B cell (primary cell): Measurements from ENCODE around the gene OSBP2. TPM values are rescaled to one million over a fixed set of nuclear protein-coding genes. Genes with fewer than 3 reads are reported as not detected.

ENCODE experiments used
- ATAC-seq: fragments of 200-7000 bp; cut with Tn5 transposase; one replicate; pipeline ENCODE4 v1.10.0; 2021; ENCODE audit warnings: low read depth, mild to moderate bottlenecking, moderate number of reproducible peaks, moderate library complexity
- CTCF ChIA-PET: fragments of 350-600 bp; sonication (Branson Sonifier 250); formaldehyde crosslinking; loops from one replicate; lab custom pipeline; 2021; ENCODE audit warnings: antibody characterized with exemption, inconsistent platforms; lab: Charles Lee
- POLR2A ChIA-PET: fragments of 350-600 bp; sonication (Branson Sonifier 250); formaldehyde crosslinking; loops from one replicate; lab custom pipeline; 2021; ENCODE audit warnings: antibody characterized with exemption; lab: Charles Lee
- DNase-seq: peaks from one replicate; pipeline ENCODE4 v3.0.0; 2013
- H2AFZ ChIP-seq: 2 replicates; pipeline ENCODE4 v1.6.1; 2012; ENCODE audit warnings: mild to moderate bottlenecking, low read depth, low read length; ENCODE audit not compliant: insufficient read depth, poor library complexity, severe bottlenecking
- H3K27ac ChIP-seq, 2 donors: 1 replicate in 1 of 2; 2 replicates in 1 of 2; pipeline ENCODE4 v1.5.1; 2012 to 2013; ENCODE audit warnings: low read length in 2 of 2, mild to moderate bottlenecking in 2 of 2, moderate library complexity in 1 of 2
- H3K27me3 ChIP-seq, 4 experiments: fragments of 200-600 bp in 1 of 4; sonication (generic) in 1 of 4; replicated peaks in 1 of 4; 1 replicate in 2 of 4; 2 replicates in 2 of 4; pipeline versions ENCODE4 v1.6.1 to v1.7.0; 2013 to 2016; ENCODE audit warnings: low read length in 3 of 4, mild to moderate bottlenecking in 2 of 4, mixed read lengths in 1 of 4, moderate library complexity in 1 of 4; ENCODE audit not compliant: insufficient read depth in 4 of 4, control insufficient read depth in 3 of 4; ENCODE audit errors: control extremely low read depth in 1 of 4
- H3K36me3 ChIP-seq, 2 experiments: replicated peaks in 1 of 2; 1 replicate in 1 of 2; 2 replicates in 1 of 2; pipeline versions ENCODE4 v1.6.1 to v1.7.1; 2013; ENCODE audit warnings: low read length in 1 of 2; ENCODE audit not compliant: insufficient read depth in 2 of 2, control insufficient read depth in 1 of 2; ENCODE audit errors: control extremely low read depth in 1 of 2, extremely low read depth in 1 of 2
- H3K4me1 ChIP-seq, 2 donors: fragments of 200-600 bp in 1 of 2; sonication (generic) in 1 of 2; 1 replicate in 1 of 2; 2 replicates in 1 of 2; pipeline versions ENCODE4 v1.5.1 to v1.6.1; 2013 to 2017; ENCODE audit warnings: low read length in 2 of 2; ENCODE audit not compliant: control insufficient read depth in 2 of 2, insufficient read depth in 2 of 2
- H3K4me2 ChIP-seq: replicated peaks from 2 replicates; pipeline ENCODE3; 2012; ENCODE audit warnings: mild to moderate bottlenecking, low read depth, low read length; ENCODE audit not compliant: poor library complexity, severe bottlenecking
- H3K4me3 ChIP-seq, 5 experiments: fragments of 200-600 bp in 1 of 5; sonication (generic) in 1 of 5; 1 replicate in 3 of 5; 2 replicates in 2 of 5; pipeline versions ENCODE4 v1.5.1 to v1.7.0; 2011 to 2016; ENCODE audit warnings: low read length in 4 of 5, mild to moderate bottlenecking in 4 of 5, low read depth in 2 of 5, control low read depth in 1 of 5, moderate library complexity in 1 of 5; ENCODE audit not compliant: insufficient read depth in 1 of 5; ENCODE audit errors: control extremely low read depth in 1 of 5, extremely low read depth in 1 of 5
- H3K79me2 ChIP-seq: fragments of 200-600 bp; sonication (generic); one replicate; pipeline ENCODE4 v1.6.0; 2016; ENCODE audit warnings: low read length; ENCODE audit not compliant: control insufficient read depth, insufficient read depth
- H3K9ac ChIP-seq: fragments of 200-600 bp; sonication (generic); 2 replicates; pipeline ENCODE4 v1.6.1; 2017; ENCODE audit warnings: mild to moderate bottlenecking, low read length, moderate library complexity
- H3K9me3 ChIP-seq, 3 donors: one replicate each; pipeline versions ENCODE4 v1.6.1 to v1.7.1; 2013; ENCODE audit warnings: low read length in 2 of 3; ENCODE audit not compliant: control insufficient read depth in 2 of 3, insufficient read depth in 1 of 3; ENCODE audit errors: control extremely low read depth in 1 of 3
- H4K20me1 ChIP-seq: 2 replicates; pipeline ENCODE4 v1.6.0; 2012; ENCODE audit warnings: mild to moderate bottlenecking, low read length; ENCODE audit not compliant: insufficient read depth, control insufficient read depth, poor library complexity, severe bottlenecking
- H3K27ac Mint-ChIP-seq: one replicate; pipeline ENCODE4 v1.8.0; 2021; ENCODE audit warnings: mixed read lengths
- H3K27me3 Mint-ChIP-seq: one replicate; pipeline ENCODE4 v1.8.0; 2021; ENCODE audit warnings: mixed read lengths
- H3K4me1 Mint-ChIP-seq: one replicate; pipeline ENCODE4 v1.8.0; 2021; ENCODE audit warnings: mixed read lengths
- H3K4me3 Mint-ChIP-seq: one replicate; pipeline ENCODE4 v1.8.0; 2021; ENCODE audit warnings: mixed read lengths
- H3K9me3 Mint-ChIP-seq: one replicate; pipeline ENCODE4 v1.8.0; 2022; ENCODE audit warnings: mixed read lengths; ENCODE audit not compliant: insufficient read depth
- CTCF ChIP-seq: fragments of 200-600 bp; IDR thresholded peaks from one replicate; pipeline ENCODE4 v1.8.0; 2022; ENCODE audit warnings: antibody characterized with exemption, mild to moderate bottlenecking
- EZH2 ChIP-seq: IDR thresholded peaks from 2 replicates; pipeline ENCODE4 v1.6.1; 2012; ENCODE audit warnings: borderline replicate concordance, low read depth, mild to moderate bottlenecking, moderate library complexity, low read length; ENCODE audit not compliant: insufficient read depth, poor library complexity, severe bottlenecking
- WGBS: methylation state at CpG from one replicate; pipeline ENCODE4 v1.1.5; 2013; ENCODE audit warnings: missing lambda C conversion rate; ENCODE audit not compliant: insufficient coverage; 5-methylcytosine and 5-hydroxymethylcytosine counted together
- intact Hi-C: fragments of 100-400 bp; cut with micrococcal nuclease; formaldehyde crosslinking; loops from one replicate; pipeline ENCODE4 v1.10.0; 2022
- polyA plus RNA-seq: library from polyadenylated mRNA; depleted of rRNA; stranded (reverse); fragments of >200 nt; gene quantifications from 2 replicates; pipeline ENCODE4 v1.2.3, GENCODE V29; 2012
- total RNA-seq, 2 donors: library from RNA; stranded (reverse); fragments of 120-200 nt in 1 of 2; gene quantifications; 1 replicate in 1 of 2; 2 replicates in 1 of 2; pipeline versions ENCODE4 v1.2.3 to v1.2.4, GENCODE V29; 2013 to 2022

Gene OSBP2
- total and polyA plus RNA-seq, 2 donors (not counting 1 experiment from before 2014, with no cell fraction given) = 0.10 to 1.0 TPM

DNA sequence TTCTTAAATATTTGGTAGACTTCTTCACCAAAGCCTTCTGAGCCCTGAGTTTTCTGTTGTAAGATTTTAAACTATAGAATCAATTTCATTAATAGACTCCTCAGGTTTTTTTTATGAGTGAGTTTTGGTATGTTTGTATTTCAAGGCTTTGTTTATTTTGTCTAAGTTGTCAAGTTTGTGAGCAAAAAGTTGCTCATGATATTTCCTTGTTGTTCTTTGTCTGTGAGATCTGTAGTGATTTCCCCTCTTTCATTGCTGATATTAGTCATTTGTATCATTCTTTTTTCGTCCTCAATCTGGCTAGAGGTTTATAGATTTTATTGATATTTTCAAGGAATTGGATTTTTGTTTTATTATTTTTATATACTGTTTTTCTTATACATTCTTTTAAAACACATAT is 152.9 kb downstream of the OSBP2 start:
- no peak overlapping the region for H3K4me3 Mint-ChIP-seq

DNA sequence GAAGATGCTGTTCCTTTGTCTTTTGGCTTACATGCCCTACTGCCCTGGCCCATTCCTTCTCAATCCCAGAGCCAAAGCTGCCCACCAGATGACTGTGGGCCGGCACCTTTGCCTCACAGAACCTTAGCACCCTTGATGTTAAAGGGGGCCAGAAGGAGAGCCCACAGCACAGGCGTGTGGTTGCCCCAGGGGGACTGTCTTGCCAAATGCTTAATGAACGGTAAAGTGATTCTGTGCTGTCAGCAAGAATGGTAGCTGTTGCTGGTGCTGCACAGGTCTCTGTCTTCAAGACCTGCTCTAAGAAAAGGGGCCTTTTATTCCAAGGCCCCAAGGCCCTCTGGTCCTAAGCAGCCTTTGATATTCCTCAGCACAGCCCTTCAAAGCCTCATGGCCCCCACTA is 160.6 kb downstream of the OSBP2 start:
- no peaks in the 10 kb centered on the region for H3K27me3 ChIP-seq
- Mint-ChIP-seq H3K27ac (no peak overlapping the region), H3K9me3 (peaks cover 5% of the 10 kb centered on the region), H3K27me3 (peaks cover 14% of the 10 kb centered on the region), H3K4me3 (no peak overlapping the region), H3K4me1 (no peaks in the 10 kb centered on the region)
- TF ChIP-seq EZH2 (no peak), CTCF (no peak)
- H3K9ac ChIP-seq = no peak overlapping the region
- H3K79me2 ChIP-seq = no peaks in the 10 kb centered on the region
- ChIA-PET CTCF (no interaction called here), POLR2A (no interaction called here)
- WGBS = 87% methylated on average over 3 of the region's 3 CpGs
- no peaks in the 10 kb centered on the region for H3K4me1 ChIP-seq
- no peaks in the 10 kb centered on the region for H3K36me3 ChIP-seq
- no peak overlapping the region for H2AFZ ChIP-seq
- no peak for ATAC-seq
- peaks cover 0 to 9% (median 0%) of the 10 kb centered on the region in 3 donors for H3K9me3 ChIP-seq
- no peaks in the 10 kb centered on the region for H4K20me1 ChIP-seq
- intact Hi-C loops = no loop called here
- no peak overlapping the region for H3K4me3 ChIP-seq
- no peak overlapping the region for H3K27ac ChIP-seq
- no peak overlapping the region for H3K4me2 ChIP-seq
- no peak for DNase-seq

More for the DNA sequence above, 152.9 kb downstream of the OSBP2 start:
- no peaks in the 10 kb centered on the region for H3K4me1 Mint-ChIP-seq
- Histone ChIP-seq H3K9me3 (peaks cover 0 to 6% (median 0%) of the 10 kb centered on the region in 3 donors), H3K4me1 (no peaks in the 10 kb centered on the region), H3K27me3 (no peaks in the 10 kb centered on the region), H4K20me1 (no peaks in the 10 kb centered on the region), H3K4me3 (no peak overlapping the region), H3K36me3 (no peaks in the 10 kb centered on the region), H3K27ac (no peak overlapping the region), H3K4me2 (no peak overlapping the region), H3K79me2 (no peaks in the 10 kb centered on the region), H2AFZ (no peak overlapping the region), H3K9ac (no peak overlapping the region)
- H3K9me3 Mint-ChIP-seq = peaks cover 3% of the 10 kb centered on the region
- ATAC-seq (no peak), DNase-seq (no peak)
- POLR2A ChIA-PET = no interaction called here
- CTCF ChIA-PET = no interaction called here
- no CpG with 5 or more reads among the region's 1 CpG for WGBS
- intact Hi-C loops = no loop called here
- no peak overlapping the region for H3K27ac Mint-ChIP-seq
- no peak for TF ChIP-seq EZH2
- TF ChIP-seq CTCF = no peak
- H3K27me3 Mint-ChIP-seq = peaks cover 8% of the 10 kb centered on the region
